ENCODE data around the gene LYVE1.

Gene LYVE1

GRCh38 chr11:10538924-10539323 is 29.5 kb downstream of the LYVE1 start:
- TF ChIP-seq CTCF (IDR thresholded peaks at IDR 0.05; ENCODE audit: control extremely low read depth, extremely low read depth, low read depth, missing control alignments) = no peak
- ChIA-PET CTCF (no interaction called here), POLR2A (no interaction called here)
- no peak for DNase-seq (ENCODE audit: extremely low spot score)

DNA sequence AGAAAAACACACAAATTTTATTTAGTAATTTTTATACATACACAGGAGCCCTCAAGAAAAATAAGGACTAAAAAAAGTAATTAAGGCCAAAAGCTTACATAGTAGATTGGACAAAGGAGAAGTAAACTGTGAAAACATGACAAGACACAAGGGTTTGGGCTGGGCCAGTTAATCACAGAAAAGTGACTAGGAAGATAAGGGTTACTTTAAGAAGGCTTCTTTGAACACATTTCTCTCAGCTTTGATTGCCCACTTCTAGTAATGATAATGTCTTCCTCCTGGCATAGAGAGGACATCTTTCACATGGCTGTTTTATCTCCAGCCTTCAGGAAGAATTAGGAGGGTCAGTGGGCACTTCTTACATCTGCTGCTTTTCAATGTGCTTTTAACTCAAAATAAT is 30.9 kb downstream of the LYVE1 start:
- POLR2A ChIA-PET = no interaction called here
- TF ChIP-seq CTCF (IDR thresholded peaks at IDR 0.05; ENCODE audit: control extremely low read depth, extremely low read depth, low read depth, missing control alignments) = no peak

DNA sequence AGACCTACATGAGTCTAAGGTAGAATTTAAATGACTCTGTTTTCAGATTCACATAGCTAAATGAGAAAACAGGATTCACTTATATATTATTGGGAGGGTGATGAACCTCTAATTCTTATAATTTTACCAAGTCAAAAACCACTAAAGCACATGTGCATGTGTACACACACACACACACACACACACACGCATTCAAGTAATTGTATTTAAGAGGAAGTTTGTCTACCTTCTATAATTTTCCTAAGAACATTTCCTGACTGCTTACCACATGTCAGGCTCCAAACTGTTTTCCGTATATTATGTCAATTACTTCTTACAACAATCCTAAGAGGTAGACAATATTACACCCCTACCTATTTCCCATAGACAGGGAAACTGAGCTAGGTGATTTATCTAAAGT is 34.1 kb downstream of the LYVE1 start:
- no peak for TF ChIP-seq CTCF (IDR thresholded peaks at IDR 0.05; ENCODE audit: control extremely low read depth, extremely low read depth, low read depth, missing control alignments)
- CTCF ChIA-PET = interaction anchor here (0.8 to 2.8 kb wide), 4 partner anchors 14 to 258 kb away, joined by 3 to 10 read pairs (median 3); no protein-coding TSS in a partner anchor
- no peak for DNase-seq (ENCODE audit: extremely low spot score)
- POLR2A ChIA-PET = interaction anchor here (0.7 kb wide), 1 partner anchor 51 kb away, joined by 3 read pairs; no protein-coding TSS in a partner anchor

More for the DNA sequence above, 30.9 kb downstream of the LYVE1 start:
- DNase-seq (ENCODE audit: extremely low spot score) = no peak
- CTCF ChIA-PET = interaction anchor here (0.9 to 1.3 kb wide), 3 partner anchors 17 to 106 kb away, joined by 3 read pairs; no protein-coding TSS in a partner anchor

- TF ChIP-seq CTCF (IDR thresholded peaks at IDR 0.05; ENCODE audit: control extremely low read depth, extremely low read depth, low read depth, missing control alignments) = no peak
- no peak for DNase-seq (ENCODE audit: extremely low spot score)
- CTCF ChIA-PET = interaction anchor here (0.9 to 4.2 kb wide), 5 partner anchors 10 to 131 kb away, joined by 3 to 47 read pairs (median 4); partner anchors contain the start of gene RNF141
- POLR2A ChIA-PET = no interaction called here
Observed at GRCh38 chr11:10533323-10533722, 35.1 kb downstream of the LYVE1 start.

DNA sequence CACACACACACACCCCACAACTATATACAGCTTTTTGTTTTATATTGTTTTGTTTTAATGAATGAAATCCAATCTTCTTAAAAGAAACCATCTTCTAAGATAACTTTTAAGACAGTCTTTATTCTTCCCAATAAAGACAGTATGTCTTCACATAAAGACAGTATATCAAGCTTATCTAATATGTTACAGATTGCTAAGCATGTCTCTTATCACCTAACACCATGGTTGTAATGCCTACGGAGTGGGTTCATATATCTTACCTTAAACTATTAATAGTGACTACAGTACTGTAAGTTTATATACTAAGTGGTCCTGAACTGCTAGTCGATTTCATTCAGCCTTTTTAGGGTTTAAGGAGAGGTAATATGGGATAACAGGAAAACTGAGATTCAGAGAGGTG is 35.9 kb downstream of the LYVE1 start:
- CTCF ChIA-PET = interaction anchor here (0.9 to 4.2 kb wide), 8 partner anchors 10 to 130 kb away, joined by 3 to 47 read pairs (median 4); partner anchors contain the start of gene RNF141
- POLR2A ChIA-PET = no interaction called here
- DNase-seq (ENCODE audit: extremely low spot score) = no peak
- TF ChIP-seq CTCF (IDR thresholded peaks at IDR 0.05; ENCODE audit: control extremely low read depth, extremely low read depth, low read depth, missing control alignments) = no peak

- POLR2A ChIA-PET = no interaction called here
- CTCF ChIA-PET = interaction anchor here (1.8 to 2.4 kb wide), 2 partner anchors 12 to 13 kb away, joined by 4 to 17 read pairs; partner anchors contain the start of gene RNF141
- no peak for TF ChIP-seq CTCF (IDR thresholded peaks at IDR 0.05; ENCODE audit: control extremely low read depth, extremely low read depth, low read depth, missing control alignments)
- DNase-seq (ENCODE audit: extremely low spot score) = no peak
Observed at GRCh38 chr11:10529279-10529678, 39.2 kb downstream of the LYVE1 start.
